Lower lobe of right lung (tissue), 2 donors: ENCODE data around the gene MYO1E. TPM values are rescaled to one million over a fixed set of nuclear protein-coding genes. Genes with fewer than 3 reads are reported as not detected.

ENCODE experiments used
- ATAC-seq, 2 donors: fragments of 200-7000 bp; cut with Tn5 transposase; one replicate each; pipeline ENCODE4 v1.9.1; 2020 to 2022; ENCODE audit warnings: mild to moderate bottlenecking in 2 of 2, moderate library complexity in 2 of 2
- DNase-seq: peaks from one replicate; pipeline ENCODE4 v3.0.0-alpha.2; 2020
- H3K27ac ChIP-seq: fragments of 200-600 bp; one replicate; pipeline ENCODE4 v1.8.0; 2022
- H3K27me3 ChIP-seq: fragments of 200-600 bp; one replicate; pipeline ENCODE4 v1.8.0; 2022; ENCODE audit warnings: low read depth
- H3K36me3 ChIP-seq: fragments of 200-600 bp; one replicate; pipeline ENCODE4 v1.8.0; 2022; ENCODE audit warnings: mild to moderate bottlenecking
- H3K4me1 ChIP-seq: fragments of 200-600 bp; one replicate; pipeline ENCODE4 v1.8.0; 2022
- H3K4me3 ChIP-seq: fragments of 200-600 bp; one replicate; pipeline ENCODE4 v1.8.0; 2022; ENCODE audit warnings: mild to moderate bottlenecking
- H3K9me3 ChIP-seq: fragments of 200-600 bp; one replicate; pipeline ENCODE4 v1.8.0; 2022
- intact Hi-C: fragments of 100-400 bp; cut with DNase I; formaldehyde crosslinking; loops from one replicate; pipeline ENCODE4 v1.11.0; 2022
- total RNA-seq: library from RNA; stranded (reverse); fragmentation: NEBNext Ultra II Directional; extraction: Animal tissue kit (Norgen Biotek cat#: 25700); gene quantifications from one replicate; pipeline ENCODE4 v1.2.1, GENCODE V29; 2021
- TF ChIP-seq, protein P1 (sequence below): fragments of 200-600 bp; IDR thresholded peaks from one replicate; pipeline ENCODE4 v1.8.0; 2022; ENCODE audit warnings: antibody characterized with exemption, mild to moderate bottlenecking
- donor health status: DM: no; HTN: yes; CAD: no; lungs with severe emphysema.

MYO1E gene
- total RNA-seq, 1 donor from 2014 or later, result 59.4 TPM

GRCh38 chr15:59221511-59222505, 150.9 kb downstream of the MYO1E start:
- ATAC-seq (no peak), DNase-seq (no peak)
- H3K9me3 ChIP-seq, result no peaks in the 10 kb centered on the region
- H3K27ac ChIP-seq, result no peak overlapping the region
- peaks cover 49% of the 10 kb centered on the region for H3K36me3 ChIP-seq
- H3K4me1 ChIP-seq, result peaks cover 7% of the 10 kb centered on the region
- intact Hi-C loops, result no loop called here
- no peak overlapping the region for H3K4me3 ChIP-seq
- TF ChIP-seq, protein P1, sequence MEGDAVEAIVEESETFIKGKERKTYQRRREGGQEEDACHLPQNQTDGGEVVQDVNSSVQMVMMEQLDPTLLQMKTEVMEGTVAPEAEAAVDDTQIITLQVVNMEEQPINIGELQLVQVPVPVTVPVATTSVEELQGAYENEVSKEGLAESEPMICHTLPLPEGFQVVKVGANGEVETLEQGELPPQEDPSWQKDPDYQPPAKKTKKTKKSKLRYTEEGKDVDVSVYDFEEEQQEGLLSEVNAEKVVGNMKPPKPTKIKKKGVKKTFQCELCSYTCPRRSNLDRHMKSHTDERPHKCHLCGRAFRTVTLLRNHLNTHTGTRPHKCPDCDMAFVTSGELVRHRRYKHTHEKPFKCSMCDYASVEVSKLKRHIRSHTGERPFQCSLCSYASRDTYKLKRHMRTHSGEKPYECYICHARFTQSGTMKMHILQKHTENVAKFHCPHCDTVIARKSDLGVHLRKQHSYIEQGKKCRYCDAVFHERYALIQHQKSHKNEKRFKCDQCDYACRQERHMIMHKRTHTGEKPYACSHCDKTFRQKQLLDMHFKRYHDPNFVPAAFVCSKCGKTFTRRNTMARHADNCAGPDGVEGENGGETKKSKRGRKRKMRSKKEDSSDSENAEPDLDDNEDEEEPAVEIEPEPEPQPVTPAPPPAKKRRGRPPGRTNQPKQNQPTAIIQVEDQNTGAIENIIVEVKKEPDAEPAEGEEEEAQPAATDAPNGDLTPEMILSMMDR, result no peak
- no peaks in the 10 kb centered on the region for H3K27me3 ChIP-seq

DNA sequence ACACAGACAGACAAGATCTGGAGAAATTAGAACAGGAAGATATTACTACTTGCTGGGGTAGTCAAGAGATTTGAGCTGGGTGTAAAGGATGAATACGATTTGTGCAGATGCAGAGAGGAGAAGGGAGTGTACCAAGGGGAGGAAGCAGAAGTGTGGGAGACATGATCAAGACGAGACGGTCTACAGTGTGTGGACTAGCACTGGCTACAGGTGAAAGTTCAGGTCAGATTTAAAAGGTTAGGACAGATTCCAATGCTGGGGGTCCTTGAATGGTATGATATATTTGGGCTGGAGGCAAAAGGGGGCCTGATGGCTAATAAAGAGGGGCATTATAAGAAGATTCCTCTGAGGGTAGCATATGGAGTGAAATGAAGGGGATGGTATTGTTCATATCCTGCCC, 154.0 kb downstream of the MYO1E start:
- TF ChIP-seq, protein P1, result no peak

GRCh38 chr15:59217876-59218498, 154.7 kb downstream of the MYO1E start:
- no peaks in the 10 kb centered on the region for H3K27me3 ChIP-seq
- DNase-seq, result no peak
- H3K4me1 ChIP-seq, result no peaks in the 10 kb centered on the region
- intact Hi-C loops, result no loop called here
- H3K4me3 ChIP-seq, result no peak overlapping the region
- H3K27ac ChIP-seq, result no peak overlapping the region
- ATAC-seq, result no peak
- TF ChIP-seq, protein P1, result no peak
- peaks cover 49% of the 10 kb centered on the region for H3K36me3 ChIP-seq
- no peaks in the 10 kb centered on the region for H3K9me3 ChIP-seq

More for the DNA sequence above, 154.0 kb downstream of the MYO1E start:
- Histone ChIP-seq H3K36me3 (peaks cover 56% of the 10 kb centered on the region), H3K4me3 (no peak overlapping the region), H3K9me3 (no peaks in the 10 kb centered on the region), H3K4me1 (no peaks in the 10 kb centered on the region), H3K27me3 (no peaks in the 10 kb centered on the region), H3K27ac (no peak overlapping the region)
- DNase-seq (no peak), ATAC-seq (no peak)
- intact Hi-C loops, result no loop called here

DNA sequence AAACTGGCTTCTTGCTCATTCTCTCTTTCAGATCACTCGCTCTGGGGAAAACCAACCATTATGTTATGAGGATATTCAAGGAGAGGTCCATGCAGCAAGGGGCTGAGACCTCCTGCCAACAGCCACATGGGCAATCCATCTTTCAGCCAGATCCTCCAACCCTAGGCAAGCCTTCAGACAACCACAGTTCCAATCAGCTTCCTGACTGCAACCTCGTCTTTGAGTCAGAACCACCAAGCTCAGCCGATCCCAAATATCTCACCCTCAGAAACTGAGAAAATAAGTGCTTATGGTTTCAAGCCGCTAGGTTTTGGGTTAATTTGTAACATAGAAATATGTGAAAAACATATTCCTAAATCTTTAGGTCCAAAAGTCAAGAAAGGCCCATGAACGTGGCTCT, 155.8 kb downstream of the MYO1E start:
- H3K9me3 ChIP-seq, result no peaks in the 10 kb centered on the region
- DNase-seq (no peak), ATAC-seq (no peak)
- no peak overlapping the region for H3K27ac ChIP-seq
- TF ChIP-seq, protein P1, result no peak
- no peak overlapping the region for H3K4me3 ChIP-seq
- intact Hi-C loops, result no loop called here
- H3K4me1 ChIP-seq, result no peaks in the 10 kb centered on the region
- H3K27me3 ChIP-seq, result no peaks in the 10 kb centered on the region
- peaks cover 39% of the 10 kb centered on the region for H3K36me3 ChIP-seq

- DNase-seq (no peak), ATAC-seq (no peak)
- H3K27ac ChIP-seq, result no peak overlapping the region
- H3K27me3 ChIP-seq, result no peaks in the 10 kb centered on the region
- peaks cover 48% of the 10 kb centered on the region for H3K36me3 ChIP-seq
- no peaks in the 10 kb centered on the region for H3K4me1 ChIP-seq
- H3K9me3 ChIP-seq, result no peaks in the 10 kb centered on the region
- H3K4me3 ChIP-seq, result no peak overlapping the region
- intact Hi-C loops, result no loop called here
- TF ChIP-seq, protein P1, result no peak
Observed at GRCh38 chr15:59210186-59210585, 162.5 kb downstream of the MYO1E start.
